Measurements from ENCODE around the gene BACH2.
"Not testable (repeated sequence)": the region's sequence is repeated elsewhere in the genome, so short reads cannot be mapped to it uniquely, and the experiment has no call there.

Gene BACH2

DNA sequence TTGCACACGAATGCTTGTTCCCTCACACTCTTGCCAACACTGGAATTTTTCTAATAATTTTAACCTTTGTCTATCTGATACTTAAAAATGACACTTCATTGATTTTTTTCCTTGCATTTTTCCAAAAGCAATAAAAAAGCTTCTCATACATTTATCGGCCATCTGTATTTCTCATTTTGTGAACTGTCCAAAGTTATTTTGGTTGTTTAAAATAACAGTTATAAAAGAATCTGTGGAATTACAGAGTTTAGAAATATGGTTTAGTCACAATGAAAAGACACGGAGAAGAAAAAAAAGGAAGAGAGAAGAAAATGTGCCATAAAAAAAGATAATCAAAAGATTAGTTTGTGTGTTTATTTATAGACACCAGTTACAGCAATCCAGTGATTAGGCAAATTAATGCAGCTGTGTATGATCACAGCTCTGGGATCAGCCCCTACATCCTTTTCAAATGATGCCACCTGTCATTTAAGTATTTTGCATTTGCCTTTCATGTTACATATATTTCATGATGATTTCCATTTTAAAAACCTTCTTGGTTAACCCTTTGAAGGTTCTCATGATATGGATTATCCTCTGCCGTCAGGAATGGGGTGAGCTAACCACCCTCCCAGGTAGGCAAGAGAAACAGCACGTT is 171.7 kb downstream of the BACH2 start:
- DNase-seq (ENCODE audit: low spot score), result no peak

DNA sequence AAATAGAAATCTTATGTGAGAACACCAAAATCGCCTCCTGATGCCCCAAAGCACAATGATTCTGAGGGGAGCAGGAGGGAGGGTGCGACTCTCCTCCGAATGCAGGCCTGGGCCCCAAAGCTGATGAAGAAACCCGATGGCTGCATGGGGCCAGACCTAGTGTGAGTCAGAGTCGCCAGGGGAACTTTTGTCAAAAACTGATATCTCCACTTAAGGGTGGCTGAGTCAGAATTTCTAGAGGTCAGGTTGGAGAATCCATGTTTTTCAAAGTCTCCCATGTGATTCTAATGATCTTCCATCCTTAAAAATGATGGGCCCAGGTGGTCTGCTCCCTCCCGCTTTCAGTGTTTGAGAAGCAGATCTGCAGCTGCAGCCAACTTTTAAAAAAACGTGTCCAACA is 172.8 kb downstream of the BACH2 start:
- DNase-seq (ENCODE audit: low spot score), result peak; percentile 14

DNA sequence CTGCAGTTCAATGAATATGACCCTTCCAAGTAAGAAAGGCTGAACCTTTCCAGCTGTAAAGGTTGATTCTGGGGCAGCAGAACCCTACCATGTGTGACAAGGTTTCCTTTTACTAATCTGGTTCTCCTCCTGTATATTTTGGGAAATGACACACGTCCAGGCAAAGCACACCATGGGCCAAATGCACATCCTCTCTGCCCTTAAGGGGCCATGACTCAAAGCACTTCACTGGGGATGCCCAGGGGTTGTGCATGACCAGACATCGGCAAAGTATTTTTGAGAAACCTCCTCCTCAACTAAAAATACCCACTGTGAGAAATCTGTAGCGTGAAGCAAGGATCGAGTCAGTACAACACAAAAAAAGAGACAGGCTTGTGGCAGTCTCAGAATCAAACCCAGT is 174.7 kb downstream of the BACH2 start:
- peak; percentile 43 for DNase-seq (ENCODE audit: low spot score)

DNA sequence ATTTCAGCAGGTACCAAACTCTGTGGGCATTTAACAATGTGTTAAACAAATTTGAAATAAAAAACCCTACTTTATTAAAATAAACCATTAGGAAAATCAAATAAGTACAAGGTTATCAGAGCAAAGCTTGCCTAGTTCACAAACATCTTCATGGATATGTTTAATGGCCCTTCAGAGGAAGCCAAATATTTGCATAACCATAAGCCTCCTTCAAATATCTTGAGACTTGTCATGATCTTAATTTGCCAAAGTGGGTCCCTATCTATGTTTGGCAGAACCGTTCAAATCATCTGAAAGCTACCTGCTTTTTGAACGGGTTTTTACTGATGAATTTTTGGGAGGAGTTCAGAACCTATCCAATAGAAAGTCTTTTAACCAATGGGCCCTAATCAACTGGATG is 176.3 kb downstream of the BACH2 start:
- DNase-seq (ENCODE audit: low spot score), result no peak

DNA sequence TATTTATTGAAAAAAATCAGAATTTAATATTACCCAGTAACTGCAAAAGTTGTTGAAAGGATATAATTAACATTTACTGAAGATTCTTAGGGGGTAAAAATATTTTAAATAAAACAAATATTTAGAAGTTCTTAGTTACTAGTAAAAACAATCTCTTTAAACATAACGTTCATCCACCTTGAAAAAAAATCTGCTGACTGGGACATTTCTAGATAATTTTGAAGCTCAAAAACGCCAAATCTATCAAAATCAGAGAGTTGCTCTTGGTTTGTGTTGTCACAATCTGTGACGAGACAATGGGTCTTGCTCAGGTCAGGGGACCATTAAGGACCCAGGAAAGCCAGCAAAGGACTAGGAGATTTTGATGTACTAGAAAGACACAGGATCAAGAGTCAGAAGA is 177.0 kb downstream of the BACH2 start:
- DNase-seq (ENCODE audit: low spot score), result no peak

DNA sequence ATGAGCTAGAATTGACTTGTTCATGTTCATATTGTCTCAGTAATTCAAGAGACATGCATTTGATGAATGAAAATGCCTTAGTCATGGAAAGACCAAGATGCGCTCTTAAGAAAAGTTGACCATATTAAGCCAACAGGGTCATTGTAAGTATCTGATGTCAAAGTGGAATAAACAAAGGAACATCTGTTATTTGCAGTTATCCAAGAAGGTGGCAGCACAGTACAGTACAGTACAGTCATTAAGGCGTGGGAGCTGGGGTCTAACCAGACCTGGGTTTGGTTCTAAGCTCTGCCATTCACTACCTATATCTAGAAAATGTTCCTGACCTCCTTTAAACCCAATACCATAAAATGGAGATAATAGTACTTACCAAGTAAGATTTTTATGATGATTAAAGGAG is 178.1 kb downstream of the BACH2 start:
- no peak for DNase-seq (ENCODE audit: low spot score)

DNA sequence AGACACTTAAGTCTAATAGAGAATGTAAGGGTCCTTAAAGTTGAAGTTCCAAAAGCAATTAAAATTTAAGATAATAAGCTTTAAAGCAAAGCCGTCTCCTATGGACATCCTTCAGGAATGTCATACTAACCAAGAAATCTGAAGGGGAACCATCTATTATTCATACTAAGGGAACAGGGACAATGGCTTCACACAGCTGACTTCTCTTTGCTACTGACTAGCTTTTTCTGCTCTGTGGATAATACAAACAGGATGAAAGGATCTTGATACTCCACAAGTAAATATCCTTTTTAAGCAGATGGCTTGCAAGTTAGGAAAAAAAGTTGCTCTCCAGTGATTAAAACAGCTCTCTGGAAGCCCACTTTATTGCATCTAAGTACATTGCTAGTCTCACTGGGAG is 178.6 kb downstream of the BACH2 start:
- DNase-seq (ENCODE audit: low spot score), result no peak

DNA sequence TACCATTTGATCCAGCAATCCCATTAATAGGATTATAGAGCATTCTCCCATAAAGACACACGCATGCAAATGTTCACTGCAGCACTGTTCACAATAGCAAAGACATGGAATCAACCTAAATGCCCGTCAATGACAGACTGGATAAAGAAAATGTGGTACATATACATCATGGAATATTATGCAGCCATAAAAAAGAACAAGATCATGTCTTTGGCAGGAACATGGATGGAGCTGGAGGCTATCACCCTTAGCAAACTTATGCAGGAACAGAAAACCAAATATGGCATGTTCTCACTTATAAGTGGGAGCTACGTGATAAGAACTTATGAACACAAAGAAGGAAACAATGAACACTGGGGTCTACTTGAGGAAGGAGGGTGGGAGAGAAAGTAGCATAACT is 180.5 kb downstream of the BACH2 start:
- DNase-seq (ENCODE audit: low spot score), result not testable (repeated sequence)

DNA sequence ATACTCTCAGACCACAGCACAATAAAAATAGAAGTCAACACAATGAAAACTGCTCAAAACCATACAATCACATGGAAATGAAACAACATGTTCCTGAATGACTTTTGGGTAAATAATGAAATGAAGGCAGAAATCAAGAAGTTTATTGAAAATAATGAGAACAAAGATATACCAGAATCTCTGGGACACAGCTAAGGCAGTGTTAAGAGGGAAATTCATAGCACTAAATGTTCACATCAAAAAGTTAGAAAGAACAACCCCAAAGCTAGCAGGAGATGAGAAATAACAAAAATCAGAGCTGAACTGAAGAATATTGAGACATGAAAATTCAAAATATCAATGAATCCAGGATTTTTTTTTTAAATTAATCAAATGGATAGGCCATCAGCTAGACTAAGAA is 183.3 kb downstream of the BACH2 start:
- DNase-seq (ENCODE audit: low spot score), result no peak

DNA sequence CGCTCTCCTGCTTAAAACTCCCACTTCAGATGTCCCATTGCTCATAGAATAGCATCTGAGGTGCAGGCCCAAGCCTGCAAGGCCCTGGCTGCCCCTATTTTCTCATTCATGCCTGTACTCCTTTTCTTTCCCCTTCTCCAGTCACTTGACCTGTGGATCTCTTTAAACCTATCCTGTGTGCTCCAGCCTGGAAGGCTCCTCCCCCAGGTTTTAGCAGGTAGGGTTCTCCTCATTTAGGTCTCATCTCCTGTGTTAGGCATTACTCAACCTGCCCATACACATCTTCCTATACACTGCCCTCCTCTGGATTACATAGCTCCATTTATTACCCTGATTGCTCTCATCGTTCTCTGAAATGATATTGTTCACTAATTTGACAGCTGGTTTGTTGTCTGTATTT is 185.3 kb downstream of the BACH2 start:
- no peak for DNase-seq (ENCODE audit: low spot score)

DNA sequence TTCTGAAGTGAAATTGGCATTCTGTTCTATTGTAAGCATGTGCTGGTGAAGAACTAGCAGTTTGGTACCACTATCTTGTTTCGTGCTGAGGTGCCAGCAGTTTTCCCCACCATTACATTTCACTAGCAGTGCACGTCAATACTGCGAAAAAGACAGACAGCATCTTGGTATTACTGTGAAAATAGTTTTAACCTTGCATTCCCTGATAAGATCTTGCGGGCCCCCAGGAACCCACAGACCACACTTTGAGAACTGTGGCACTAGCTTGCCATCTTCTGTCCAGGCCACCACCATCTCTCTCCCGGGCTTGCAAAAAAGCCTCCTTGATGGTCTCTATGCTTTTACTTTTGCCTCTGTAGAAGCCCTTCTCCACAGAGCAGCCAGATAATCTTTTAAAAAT is 185.7 kb downstream of the BACH2 start:
- no peak for DNase-seq (ENCODE audit: low spot score)

DNA sequence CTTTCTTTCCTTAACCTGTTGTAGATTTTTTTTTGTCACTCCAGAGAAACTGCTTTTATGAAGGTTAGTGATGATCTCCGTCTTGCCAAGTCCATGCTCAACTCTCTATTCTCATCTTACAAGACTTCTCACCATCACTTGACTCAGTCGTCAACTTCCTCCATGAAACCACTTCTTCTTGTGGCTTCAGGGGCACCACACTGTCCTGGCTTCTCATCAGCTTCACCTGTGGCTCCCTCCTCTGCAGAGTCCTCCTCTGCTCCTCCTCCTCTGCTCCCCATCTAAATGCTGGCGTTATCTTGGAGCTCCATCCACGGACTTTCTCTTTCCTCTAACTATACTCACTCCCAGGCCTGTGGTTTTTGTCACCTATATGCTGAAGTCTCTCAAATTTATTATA is 187.5 kb downstream of the BACH2 start:
- DNase-seq (ENCODE audit: low spot score), result no peak

DNA sequence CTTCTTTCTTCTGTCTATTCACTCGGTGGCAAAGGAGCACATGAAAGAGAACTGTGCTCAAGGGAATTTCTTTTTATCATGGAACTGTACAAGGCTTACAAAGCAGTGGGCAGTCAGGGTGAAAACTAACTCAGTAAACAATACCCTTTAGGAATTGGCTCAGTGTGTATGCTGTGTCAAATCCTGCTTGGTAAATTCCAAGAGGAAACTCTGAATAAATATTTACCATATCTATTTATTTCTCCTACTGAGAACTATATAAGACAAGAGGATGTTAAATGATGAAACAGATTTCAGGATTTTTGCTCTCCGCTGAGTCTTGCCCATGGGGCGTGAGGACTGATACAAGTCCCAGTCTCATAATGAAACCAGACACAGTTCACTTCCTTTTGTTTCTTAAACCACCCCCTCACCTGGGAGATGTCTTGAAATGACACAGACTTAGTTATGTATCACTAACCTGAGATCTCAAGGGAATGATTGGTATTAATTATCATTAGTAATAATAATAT is 188.8 kb downstream of the BACH2 start:
- DNase-seq (ENCODE audit: low spot score), result no peak

DNA sequence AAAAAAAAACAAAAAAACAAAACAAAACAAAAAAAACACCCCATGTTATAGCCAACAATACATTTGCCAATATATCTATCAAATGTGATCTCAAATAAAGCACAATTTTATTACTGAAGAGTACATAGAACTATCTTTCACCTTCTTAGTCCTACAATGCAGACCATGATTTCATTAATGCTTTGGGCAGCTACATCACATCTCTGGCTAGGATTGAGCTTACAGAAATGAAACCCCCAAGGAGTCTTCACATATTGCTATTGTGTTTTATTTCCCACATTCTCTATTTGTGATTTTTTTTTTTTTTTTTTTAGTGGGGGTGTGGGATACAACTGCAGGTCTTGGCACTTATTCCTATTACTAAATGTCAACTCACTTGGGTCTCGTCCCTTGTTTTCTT is 189.3 kb downstream of the BACH2 start:
- no peak for DNase-seq (ENCODE audit: low spot score)

DNA sequence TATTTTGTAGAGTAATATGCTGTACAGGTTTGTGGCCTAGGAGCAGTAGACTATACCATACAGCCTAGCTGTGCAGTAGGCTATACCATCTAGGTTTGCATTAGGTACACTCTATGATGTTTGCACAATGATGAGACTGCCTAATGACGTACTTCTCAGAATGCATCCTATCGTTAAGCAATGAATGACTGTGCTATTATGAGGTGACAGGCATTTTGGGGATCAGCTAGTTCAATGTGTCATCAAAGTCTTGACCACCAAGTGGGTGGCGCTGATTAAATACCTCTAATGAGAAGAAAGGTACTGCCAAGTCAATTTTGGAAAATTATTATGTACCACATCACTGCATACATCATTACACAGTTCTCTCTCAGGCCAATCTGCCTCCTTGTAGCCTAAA is 190.2 kb downstream of the BACH2 start:
- DNase-seq (ENCODE audit: low spot score), result no peak

DNA sequence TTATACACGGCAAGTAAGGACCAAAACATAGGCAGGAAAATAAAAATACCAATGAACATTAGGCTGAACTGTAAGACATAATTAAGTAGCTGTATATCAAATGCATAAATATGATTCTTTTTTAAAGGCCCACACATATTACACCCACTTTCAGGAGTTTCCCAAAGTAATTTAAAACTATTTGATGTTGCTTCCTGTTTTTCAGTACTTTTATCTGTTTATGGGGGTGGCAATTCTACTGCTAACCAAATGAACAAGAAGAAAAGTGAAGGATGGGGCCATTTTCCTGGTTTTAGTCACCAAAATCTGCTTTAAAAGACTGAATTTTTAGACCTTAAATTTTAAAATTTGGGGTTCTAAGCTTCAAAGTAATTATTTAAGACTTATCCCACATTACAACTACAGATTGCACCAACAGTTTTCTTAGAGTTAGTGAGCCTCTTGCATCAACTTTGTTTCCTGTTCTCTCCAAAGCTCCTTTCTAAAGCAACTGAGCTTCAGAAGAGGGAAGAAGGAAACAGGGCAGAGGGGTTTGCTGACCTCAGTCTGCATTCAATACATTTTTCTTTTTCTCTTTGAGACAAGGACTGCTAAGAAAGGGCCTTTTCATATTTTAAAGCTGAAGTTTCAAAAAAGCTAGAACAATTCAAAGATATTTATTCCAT is 191.0 kb downstream of the BACH2 start:
- no peak for DNase-seq (ENCODE audit: low spot score)

DNA sequence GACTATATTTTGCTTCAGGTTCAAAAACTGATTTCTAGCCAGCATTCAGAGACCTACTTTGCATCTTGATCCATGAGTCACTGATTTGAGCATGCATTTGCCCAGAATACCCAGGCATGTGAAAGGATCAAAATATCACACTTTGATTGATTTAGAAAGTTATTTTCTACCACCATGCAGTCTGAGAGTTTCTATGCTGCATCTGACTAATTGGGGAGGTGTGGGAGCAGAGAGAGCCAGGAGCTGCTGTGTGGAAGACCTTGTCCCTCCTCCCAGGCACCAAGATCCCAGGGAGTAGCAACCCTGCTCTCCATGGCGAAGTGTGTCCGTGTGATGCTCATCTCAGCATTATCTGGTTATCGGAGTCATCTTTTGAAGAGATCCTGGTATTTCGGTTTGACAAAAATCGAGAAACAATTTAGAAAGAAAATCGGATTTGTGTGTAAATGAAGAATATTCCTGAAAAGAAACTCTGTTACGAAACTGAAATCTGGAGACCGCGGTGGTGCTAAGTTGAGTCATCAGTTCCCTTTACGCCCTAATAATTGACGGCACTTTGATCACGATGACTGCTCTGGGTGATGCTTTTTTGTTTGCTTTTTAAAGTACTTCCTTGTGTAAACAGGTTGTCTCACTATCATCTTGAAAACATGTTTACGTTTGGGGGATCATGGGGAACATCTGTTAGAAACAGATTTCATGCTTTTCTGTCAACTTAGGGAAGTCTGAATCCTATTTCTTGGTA is 193.4 kb downstream of the BACH2 start:
- DNase-seq (ENCODE audit: low spot score), result no peak

DNA sequence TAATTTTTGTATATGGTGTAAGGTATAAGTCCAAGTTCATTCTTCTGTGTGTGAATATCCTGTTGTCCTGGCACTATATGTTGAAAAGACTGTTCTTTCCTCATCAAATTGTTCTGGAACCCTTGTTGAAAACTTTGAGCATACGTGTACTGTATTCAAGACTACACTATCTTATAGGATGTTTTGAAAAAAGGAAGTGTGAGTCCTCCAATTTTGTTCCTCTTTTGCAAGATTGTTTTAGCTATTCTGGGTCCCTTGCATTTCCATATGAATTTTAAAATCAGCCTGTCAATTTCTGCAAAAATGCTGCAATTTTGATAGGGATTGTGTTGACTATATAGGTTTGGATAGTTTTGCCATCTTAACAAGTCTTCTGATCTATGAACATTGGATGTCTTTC is 195.2 kb downstream of the BACH2 start:
- no peak for DNase-seq (ENCODE audit: low spot score)

DNA sequence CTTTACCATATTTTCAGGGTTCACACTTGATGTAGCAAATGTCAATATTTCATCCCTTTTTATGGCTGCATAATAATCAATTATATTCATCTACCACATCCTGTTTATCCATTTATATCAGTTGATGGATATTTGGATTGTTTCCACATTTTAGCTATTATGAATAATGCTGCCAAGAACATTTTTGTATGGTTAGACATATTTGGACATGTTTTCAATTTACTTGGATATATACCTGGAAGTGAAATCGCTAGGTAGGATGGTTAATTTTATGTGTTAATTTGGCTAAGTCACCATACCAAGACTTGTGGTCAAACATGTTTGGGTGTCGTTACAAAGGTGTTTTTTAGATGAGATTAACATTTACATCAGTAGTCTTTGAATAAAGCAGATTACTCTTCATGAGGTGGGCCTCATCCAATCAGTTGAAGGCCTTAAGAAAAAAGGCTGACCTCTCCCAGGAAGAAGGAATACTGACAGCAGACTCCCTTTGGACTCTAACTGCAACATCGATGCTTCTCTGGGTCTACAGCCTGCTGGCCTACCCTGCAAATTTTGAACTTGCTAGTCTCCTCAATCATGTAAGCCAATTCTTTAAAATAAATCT is 196.5 kb downstream of the BACH2 start:
- DNase-seq (ENCODE audit: low spot score), result no peak

DNA sequence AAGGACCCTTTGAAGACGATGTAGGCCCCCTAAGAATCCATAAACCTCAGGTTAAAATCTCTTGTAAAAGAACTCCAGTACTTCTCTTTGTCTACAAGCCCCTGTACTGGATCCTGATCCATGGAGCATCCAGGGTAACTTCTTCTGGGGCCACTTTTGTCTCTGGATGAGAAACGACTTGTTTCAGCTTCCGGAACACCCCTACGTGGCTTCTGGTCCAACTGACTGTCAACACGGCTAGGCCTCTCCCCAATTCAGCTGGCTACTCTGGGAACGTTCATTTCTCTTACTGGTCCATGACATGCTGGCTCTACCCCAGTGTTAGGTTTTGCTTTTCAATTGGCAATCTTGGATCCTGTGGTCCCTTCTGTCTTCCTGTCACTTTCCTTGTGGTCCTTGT is 198.0 kb downstream of the BACH2 start:
- peak; percentile 12 for DNase-seq (ENCODE audit: low spot score)

DNA sequence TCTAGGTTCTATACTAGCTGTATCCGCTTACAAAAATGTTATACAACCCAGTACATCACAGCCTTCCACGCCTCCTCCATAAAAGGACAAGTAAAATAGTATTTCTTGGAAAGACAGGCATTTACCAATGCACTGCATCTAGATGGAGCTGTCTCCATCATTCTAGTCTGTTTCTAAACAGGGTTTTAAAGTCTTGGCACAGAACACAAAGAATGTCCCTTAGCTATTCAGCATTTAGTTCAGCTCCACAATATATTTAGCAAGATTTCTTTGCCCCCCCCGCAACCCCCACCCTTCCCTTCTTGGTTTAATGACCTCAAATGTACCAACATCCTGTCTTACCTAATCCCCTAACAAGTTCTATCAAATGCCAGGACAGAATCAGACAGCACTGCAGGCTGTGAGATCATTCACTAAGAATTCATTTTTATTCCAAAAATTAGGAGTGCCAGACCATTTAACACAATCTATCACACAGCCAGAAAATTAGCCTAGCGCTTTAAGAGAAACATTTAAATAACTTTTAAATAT is 198.6 kb downstream of the BACH2 start:
- DNase-seq (ENCODE audit: low spot score), result peak; percentile 86

DNA sequence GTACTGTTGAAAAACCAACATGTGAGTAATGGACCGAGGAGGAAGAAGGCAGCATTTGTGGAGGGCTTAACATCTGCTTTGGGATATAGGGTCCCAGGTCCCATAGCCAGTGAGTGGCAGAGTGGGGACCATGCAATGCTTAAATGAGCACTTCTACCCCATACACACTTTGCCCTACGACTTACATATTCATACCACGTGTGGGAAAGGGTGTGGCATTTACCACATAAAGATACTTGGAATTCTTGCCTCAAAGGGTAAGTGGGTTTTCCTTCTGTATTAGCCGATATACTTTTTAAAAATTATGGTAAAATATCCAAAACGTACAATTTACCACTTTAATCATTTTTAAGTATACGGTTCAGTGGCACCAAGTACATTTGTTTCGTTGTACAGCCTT is 199.3 kb downstream of the BACH2 start:
- no peak for DNase-seq (ENCODE audit: low spot score)

DNA sequence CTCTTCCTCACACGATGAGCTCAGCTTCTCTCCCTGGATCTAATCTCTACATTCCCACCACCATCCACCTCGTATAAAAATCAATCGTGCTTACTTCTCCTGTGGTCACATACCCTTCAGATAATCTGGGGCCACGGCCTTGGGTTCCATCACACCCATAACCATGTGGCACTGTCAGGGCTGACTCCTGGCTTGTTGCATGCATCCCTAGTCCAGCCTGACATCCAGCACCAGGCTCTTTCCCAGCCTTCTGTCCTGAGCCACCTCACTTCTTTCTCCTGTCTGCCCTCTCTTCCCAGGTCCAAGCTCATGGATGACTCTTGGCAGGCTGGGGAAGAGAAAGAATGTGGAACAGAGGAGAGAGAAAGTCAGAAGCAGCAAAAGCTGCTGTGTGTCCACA is 199.8 kb downstream of the BACH2 start:
- no peak for DNase-seq (ENCODE audit: low spot score)

Measured in AG20443 (cell line).